Erythroblast (primary cell): ENCODE measurements around the gene EID2.

Experiments
- GATA1 ChIP-seq: IDR thresholded peaks from 2 replicates; pipeline ENCODE4 v1.6.1; 2011; ENCODE audit warnings: low read depth, mild to moderate bottlenecking, control low read depth, low read length, moderate library complexity
- POLR2A ChIP-seq: IDR thresholded peaks from 2 replicates; pipeline ENCODE4 v1.6.1; 2011; ENCODE audit warnings: mild to moderate bottlenecking, low read length

DNA sequence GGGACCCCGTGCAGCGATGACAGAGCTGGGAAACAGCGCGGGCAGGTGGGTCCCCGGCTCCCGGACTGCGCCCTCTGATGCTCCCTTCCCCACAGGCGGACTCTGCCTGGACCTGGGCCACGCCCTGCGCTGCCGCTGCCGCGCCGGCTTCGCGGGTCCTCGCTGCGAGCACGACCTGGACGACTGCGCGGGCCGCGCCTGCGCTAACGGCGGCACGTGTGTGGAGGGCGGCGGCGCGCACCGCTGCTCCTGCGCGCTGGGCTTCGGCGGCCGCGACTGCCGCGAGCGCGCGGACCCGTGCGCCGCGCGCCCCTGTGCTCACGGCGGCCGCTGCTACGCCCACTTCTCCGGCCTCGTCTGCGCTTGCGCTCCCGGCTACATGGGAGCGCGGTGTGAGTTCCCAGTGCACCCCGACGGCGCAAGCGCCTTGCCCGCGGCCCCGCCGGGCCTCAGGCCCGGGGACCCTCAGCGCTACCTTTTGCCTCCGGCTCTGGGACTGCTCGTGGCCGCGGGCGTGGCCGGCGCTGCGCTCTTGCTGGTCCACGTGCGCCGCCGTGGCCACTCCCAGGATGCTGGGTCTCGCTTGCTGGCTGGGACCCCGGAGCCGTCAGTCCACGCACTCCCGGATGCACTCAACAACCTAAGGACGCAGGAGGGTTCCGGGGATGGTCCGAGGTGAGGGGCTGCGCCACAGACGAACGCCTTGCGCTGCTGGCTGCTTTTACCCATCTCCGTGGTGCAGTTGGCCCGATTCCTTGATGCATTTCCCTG, 32.8 kb downstream of the EID2 start:
- no peak for TF ChIP-seq POLR2A
- no peak for TF ChIP-seq GATA1
